Epidermal melanocyte (primary cell): Measurements from ENCODE around the gene ERBB4.

Experiments used
- DNase-seq: peaks from one replicate; pipeline ENCODE4 v3.0.0; 2011; ENCODE audit warnings: low spot score; ENCODE audit not compliant: insufficient read length

ERBB4 gene

GRCh38 chr2:211837206-211837605 is 701.4 kb downstream of the ERBB4 start:
- DNase-seq, result no peak

- no peak for DNase-seq
These were observed 702.2 kb downstream of the ERBB4 start for GRCh38 chr2:211836409-211836808.

GRCh38 chr2:211835695-211836094 is 702.9 kb downstream of the ERBB4 start:
- no peak for DNase-seq

- DNase-seq, result no peak
These were observed 704.9 kb downstream of the ERBB4 start for GRCh38 chr2:211833582-211834279.

- no peak for DNase-seq
These were observed 708.9 kb downstream of the ERBB4 start for GRCh38 chr2:211829725-211830124.

- DNase-seq, result no peak
These were observed 714.6 kb downstream of the ERBB4 start for GRCh38 chr2:211823886-211824479.

GRCh38 chr2:211822686-211823335 is 715.8 kb downstream of the ERBB4 start:
- no peak for DNase-seq

- no peak for DNase-seq
These were observed 721.8 kb downstream of the ERBB4 start for GRCh38 chr2:211816754-211817153.

- DNase-seq, result no peak
These were observed 726.0 kb downstream of the ERBB4 start for GRCh38 chr2:211812587-211812986.

- DNase-seq, result no peak
These were observed 735.9 kb downstream of the ERBB4 start for GRCh38 chr2:211802666-211803065.

GRCh38 chr2:211800001-211800400 is 738.6 kb downstream of the ERBB4 start:
- DNase-seq, result no peak

GRCh38 chr2:211798868-211799267 is 739.7 kb downstream of the ERBB4 start:
- DNase-seq, result no peak

GRCh38 chr2:211793690-211794089 is 744.9 kb downstream of the ERBB4 start:
- DNase-seq, result no peak

GRCh38 chr2:211789982-211790381 is 748.6 kb downstream of the ERBB4 start:
- no peak for DNase-seq

- no peak for DNase-seq
These were observed 771.9 kb downstream of the ERBB4 start for GRCh38 chr2:211766689-211767088.

GRCh38 chr2:211762479-211762878 is 776.1 kb downstream of the ERBB4 start:
- DNase-seq, result no peak

- DNase-seq, result no peak
These were observed 778.5 kb downstream of the ERBB4 start for GRCh38 chr2:211760103-211760502.

GRCh38 chr2:211756266-211756665 is 782.3 kb downstream of the ERBB4 start:
- DNase-seq, result no peak

- no peak for DNase-seq
These were observed 783.4 kb downstream of the ERBB4 start for GRCh38 chr2:211755187-211755586.

GRCh38 chr2:211751848-211752247 is 786.8 kb downstream of the ERBB4 start:
- DNase-seq, result no peak

GRCh38 chr2:211748339-211748738 is 790.3 kb downstream of the ERBB4 start:
- no peak for DNase-seq

GRCh38 chr2:211745295-211746097 is 793.1 kb downstream of the ERBB4 start:
- DNase-seq, result peak; percentile 41
